Activated naive CD4-positive, alpha-beta T cell treated with Interleukin-2 at 50 U/mL for 16 hours (primary cell): Measurements from ENCODE around the gene RPL23.

ENCODE experiments used
- DNase-seq: peaks from one replicate; pipeline ENCODE4 v3.0.0-alpha.2; 2020

RPL23 gene

DNA sequence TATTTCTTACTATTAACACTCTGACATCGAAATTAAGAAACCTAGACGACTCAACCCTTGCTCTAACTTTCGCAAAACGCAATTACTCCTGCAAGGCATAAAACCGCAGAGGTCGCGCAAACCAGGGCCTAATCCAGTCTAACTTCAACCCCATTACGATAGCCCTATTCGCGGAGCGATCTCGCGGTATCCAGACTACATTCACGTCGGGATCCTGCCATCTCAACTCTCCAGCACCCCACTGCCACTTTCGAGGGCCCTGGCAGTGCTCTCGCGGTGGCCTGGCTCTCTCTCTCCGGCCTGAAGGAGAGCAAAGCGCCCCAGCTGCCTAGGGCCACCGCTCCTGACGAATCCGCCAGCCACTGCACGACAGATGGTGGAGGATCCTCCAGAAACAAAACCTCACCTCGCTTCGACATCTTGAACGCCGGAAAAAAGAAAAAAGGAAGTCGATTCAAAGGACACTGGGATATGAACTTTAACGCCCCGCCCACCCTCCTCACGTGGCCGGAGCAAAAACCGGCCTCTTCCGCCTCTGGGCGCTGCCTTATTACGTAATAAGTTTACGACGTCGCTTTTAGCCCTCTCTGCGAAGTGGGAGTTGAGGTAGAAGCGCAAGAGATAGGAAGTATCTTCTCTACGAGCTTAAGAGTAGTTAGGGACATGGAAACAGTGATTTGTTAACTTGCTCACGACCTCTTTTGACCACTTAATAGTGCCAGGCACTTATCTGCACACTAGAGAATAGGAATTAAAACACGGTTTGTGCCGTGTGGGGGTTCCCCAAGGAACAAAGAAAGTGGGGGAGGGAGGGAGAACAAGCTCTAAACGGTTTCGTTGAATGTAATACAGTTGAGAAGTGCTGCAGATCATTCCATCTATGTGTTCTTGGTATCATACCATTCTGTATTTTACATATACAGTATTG, at the start of gene RPL23:
Gene RPL23 (minus strand): TSS at position 430 of the 928 bp plus-strand sequence. CDS start 11 bp downstream, at position 419.
- peak; percentile 91 for DNase-seq

DNA sequence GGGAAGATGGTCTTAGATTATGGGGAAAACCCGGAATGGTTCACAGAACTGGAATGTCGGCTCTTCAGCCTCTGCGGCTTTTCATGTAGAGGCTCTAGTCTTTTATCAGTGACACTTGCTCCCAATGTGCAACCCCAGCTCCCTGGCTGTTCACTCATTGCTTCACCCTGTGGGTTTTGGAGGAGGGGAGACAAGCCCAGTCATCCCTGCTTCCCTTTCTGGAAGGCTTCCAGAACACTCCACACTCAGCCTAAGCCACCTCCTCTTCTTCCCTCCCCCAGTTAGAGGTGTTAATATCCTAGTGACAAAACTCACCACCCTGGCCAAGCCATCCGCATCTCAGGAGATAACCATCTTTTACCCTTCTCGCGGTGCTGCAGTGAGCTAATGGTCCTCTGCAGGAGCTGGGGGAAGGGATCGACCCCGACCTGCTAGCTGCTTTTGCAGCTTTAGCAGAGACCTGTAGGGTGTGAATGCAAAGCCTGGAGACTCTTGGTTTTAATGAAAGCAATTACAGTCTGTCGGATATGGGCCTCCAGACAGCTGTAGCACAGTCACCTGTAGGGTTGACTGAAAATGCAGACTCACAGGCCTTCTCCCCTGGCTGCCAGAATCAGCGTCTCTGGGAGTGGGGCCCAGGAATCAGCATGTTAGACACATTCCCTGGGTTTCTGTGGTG, 47.6 kb upstream of the RPL23 start:
- DNase-seq, result peak; percentile 19

DNA sequence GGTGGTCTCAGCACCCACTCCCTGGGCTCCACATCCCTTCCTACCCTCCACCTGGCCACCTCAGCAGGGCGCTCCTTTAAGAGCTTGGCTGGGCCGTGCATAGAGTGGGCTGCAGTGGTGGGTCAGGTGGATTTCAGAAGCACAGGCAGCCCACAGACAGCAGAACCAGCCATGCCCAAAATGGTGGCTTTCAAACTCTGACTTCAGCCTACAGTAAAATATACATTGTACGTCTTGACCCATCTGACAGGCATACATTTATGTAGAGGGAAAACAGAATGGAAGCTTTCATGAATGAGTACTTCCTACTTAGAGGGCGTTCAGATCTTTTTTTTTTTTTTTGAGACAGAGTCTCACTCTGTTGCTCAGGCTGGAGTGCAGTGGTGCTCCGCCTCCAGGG, 45.9 kb upstream of the RPL23 start:
- DNase-seq, result no peak

DNA sequence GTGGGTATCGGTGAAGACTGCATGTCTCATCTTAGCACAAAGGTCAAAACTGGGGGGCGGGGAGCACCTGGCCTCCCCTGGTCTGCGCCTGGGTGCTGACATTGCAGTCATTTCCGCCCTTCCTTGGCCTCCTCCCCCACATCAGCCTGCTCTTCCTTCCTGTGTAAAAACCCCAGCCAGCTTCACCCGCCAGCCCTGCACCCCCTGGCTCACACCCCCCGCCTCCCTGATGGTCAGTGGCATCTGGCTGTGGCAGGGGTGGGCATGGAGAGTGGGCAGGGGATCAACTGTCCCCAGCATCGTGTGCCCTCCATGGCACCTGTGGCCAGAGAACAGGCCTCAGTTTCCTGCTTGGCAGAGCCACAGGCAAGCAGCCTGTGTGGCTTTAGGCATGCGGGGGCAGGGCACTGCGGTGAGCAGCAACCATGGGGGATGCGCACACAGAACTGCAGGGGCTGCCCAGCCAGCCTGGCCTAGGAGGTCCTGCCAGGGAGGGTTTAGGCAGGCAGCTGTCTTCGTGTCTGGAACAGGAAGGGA, 45.4 kb upstream of the RPL23 start:
- peak; percentile 87 for DNase-seq

DNA sequence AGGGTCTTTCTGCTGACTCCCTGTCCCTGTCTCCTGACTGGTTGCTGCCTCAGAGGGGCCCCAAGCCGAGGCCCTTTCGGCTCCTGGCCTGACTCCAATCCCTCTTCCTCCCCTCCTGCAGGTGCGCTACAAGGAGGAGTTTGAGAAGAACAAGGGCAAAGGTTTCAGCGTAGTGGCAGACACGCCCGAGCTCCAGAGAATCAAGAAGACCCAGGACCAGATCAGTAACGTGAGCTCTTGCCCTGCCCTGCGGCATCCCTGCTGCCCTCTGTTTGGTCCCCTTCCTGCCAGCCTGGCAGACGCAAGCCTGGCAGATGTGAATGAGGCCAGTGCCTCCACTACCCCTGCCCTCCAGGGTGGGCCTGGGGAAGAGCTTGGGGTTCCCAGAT, 44.8 kb upstream of the RPL23 start:
- DNase-seq, result no peak

DNA sequence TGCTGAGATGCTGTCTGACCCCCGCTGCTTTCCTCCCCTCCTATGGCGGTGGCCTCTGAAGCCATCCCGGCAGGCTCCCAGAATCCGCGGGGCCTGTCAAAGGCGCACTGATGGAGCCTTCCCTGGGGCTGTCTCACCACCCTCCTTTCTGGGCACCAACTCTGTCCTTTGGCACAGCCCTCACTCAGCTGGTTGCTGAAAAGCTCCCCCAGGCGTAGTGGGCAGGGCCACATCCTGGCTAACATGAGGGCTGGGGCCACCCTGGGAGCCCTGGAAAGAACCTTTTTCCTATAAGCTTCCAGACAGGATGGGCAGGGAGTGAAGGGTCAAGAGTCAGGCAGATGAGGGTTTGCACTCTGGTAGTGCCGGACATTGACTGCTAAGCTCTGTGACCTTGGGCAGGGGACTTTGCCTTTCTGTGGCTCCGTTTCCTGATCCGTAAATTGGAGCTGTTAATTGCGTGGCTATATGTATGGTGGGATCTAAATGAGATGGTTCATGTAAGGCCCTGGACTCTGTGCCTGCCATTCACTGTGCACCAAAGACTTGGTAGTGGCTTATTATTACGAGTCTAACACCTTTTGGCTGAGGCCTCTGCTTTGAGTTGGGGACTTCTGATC, 44.3 kb upstream of the RPL23 start:
- DNase-seq, result no peak

DNA sequence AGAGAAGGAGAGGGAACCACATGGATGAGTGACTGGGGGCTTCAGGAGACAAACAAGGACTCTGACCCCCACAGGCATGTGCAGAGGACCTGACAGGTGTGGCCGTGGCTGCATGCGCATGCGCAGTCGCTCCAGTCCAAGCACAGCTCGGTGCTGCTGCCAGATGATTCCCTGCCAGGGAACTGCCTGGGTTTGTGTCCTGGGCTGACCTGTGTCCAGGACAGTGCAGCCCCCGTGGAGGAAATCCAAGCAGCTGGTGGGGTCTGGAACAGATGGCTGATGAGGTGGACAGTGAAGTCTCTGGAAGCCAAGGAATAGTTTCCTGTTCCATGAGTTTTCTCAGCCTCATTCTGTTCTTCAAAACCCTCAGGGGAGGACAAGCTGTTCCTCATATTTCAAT, 43.7 kb upstream of the RPL23 start:
- DNase-seq, result no peak

DNA sequence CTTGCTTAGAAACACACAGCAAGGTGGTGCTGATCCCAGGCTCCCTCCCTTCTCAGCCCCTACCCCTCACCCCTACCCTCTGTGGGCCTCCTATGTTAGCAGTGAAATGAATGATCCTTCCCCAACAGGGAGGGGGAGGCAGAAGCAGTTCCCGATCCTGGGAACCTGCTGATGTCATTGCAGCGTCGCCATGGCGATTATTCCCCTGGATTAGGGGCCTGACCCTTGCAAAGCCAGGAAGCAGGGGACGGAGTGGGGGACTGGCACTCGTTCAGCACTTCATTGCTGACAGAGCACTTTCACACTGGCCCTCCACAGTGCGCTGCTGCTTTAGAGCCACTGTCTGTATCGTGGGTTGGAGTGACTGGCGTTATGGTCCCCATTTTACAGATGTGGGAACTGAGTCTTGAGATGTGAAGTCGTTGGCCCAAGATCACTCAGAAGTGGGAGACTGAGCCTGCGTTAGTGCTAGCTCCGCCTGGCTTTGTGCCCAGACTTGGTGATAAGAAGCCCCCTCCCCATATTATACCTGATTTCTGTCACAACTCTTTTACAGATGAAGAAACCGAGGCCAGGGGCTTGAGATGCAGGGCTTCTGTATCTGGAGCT, 42.9 kb upstream of the RPL23 start:
- DNase-seq, result no peak

DNA sequence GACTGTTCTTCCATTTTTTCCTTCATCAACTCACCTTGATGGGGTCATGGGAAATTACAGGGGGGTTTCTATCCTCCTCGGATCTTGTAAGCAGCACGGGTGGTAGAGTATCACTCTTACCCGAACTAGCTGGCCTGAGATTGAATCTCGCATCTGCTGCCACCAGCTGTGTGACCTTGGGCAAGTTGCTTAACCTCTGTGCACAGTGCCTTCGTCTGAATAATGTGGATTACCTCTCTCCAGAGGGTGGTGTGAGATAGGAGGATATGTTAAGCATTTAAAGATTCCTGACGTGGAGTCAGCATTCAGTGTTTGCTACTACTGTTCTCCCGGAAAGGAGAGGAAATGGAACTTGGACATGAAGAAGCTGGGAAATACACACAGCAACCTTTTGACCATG, 40.8 kb upstream of the RPL23 start:
- no peak for DNase-seq

DNA sequence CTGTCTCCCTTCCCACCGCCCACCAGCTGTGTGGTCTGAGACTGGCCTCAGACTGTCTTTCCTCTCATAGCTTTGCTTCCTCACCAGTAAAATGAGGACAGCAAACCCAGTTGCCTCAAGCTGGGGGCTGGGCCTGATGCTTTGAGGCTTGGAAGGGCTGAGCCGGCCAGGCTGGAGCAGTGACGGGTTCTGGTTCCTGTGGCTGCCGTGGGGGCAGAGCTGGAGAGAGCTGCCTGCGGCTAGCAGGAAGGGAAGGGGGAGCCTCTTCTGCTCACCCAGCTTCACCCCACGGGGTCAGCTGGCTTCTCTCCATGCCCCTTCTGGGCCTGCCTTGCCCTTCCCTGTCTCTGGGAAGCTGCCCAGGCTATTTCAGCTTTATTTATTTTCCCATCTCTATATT, 40.1 kb upstream of the RPL23 start:
- DNase-seq, result peak; percentile 35

DNA sequence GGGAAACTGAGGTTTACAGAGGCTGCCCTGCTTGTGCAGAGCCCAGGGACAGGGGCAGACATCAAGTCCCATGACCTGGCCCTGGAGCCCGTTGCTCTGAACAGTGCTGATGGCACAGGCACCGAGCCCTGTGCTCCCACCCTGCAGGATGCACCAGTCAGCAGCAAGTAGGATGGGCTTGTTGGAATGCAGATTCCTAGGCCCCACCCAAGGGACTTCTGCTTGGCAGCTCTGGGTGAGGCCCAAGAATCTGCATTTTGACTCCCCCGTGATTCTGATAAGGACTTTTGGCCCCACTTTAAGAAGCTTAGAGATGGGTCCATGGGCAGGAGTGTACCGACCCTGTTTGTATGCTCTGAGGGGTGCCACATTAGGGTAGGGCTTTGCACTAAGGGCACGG, 39.6 kb upstream of the RPL23 start:
- no peak for DNase-seq

DNA sequence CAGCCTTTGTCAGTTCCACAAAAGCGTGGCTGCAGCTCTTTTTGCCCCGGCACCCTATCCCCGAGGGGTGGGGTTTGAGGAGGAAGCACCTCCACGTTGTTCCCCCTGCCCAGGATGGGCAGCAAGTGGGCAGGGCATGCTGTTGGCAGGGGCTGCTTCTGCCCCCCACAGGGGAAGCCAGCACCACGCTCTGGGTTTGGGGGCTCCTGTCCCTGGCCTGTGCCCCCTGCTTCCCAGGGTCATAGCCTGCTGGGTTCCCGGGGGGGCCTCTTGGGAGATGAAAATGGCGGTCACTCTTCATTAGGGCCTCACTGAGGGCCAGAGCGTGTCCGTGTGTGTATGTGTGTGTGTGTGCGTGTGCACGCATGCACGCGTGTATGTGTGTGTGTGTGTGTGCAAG, 39.1 kb upstream of the RPL23 start:
- no peak for DNase-seq

DNA sequence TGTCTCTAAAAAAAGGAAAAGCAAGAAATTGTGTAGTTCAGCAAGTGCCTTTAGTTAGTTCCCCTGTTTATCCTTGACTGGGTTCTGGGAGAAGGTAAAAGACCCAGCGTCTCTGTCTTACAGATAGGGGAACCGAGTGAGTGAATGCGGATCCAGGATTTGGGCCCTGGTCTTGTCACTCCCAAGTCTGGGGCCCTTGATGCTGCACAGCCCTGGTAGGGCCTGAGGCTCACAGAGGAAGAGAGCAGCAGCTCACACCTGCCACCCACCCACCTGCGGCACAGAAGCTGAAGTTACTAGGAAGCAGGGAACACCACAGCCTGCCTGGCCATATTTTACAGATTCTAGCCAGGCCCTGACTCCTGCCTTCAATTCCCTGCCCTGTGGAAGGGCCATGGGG, 38.6 kb upstream of the RPL23 start:
- no peak for DNase-seq

DNA sequence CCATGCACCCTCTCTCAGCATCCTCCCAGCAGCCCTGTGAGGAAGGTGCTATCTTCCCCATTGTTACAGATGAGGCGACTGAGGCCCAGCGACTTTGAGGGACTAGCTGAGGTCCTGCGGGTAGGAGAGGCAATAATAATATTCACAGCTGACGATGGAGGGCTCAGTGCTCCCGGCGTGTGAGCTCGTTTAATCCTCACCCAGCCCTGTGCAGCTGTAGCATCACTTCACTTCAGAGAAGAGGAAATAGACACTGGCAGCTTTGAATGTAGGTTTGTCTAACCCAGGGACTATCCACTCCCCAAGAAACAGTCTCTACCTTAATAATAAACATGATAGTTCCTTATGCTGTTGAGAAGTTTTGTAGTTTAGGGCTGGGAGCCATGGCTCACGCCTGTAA, 37.9 kb upstream of the RPL23 start:
- DNase-seq, result no peak

DNA sequence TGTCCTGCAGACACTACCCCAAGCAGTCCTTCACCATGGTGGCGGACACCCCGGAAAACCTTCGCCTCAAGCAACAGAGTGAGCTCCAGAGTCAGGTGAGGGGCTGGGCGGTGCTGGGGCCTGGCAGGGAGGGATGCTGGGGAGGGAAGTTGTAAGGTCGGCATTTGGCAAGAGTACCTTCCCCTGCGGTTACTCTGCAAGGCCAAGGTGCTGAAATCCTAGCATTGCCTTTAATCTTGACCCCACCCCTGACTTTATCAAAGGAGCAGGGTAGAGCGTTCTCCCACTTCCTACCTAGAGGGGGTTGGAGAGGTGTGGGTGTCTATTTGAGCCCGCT, 36.9 kb upstream of the RPL23 start:
- no peak for DNase-seq

DNA sequence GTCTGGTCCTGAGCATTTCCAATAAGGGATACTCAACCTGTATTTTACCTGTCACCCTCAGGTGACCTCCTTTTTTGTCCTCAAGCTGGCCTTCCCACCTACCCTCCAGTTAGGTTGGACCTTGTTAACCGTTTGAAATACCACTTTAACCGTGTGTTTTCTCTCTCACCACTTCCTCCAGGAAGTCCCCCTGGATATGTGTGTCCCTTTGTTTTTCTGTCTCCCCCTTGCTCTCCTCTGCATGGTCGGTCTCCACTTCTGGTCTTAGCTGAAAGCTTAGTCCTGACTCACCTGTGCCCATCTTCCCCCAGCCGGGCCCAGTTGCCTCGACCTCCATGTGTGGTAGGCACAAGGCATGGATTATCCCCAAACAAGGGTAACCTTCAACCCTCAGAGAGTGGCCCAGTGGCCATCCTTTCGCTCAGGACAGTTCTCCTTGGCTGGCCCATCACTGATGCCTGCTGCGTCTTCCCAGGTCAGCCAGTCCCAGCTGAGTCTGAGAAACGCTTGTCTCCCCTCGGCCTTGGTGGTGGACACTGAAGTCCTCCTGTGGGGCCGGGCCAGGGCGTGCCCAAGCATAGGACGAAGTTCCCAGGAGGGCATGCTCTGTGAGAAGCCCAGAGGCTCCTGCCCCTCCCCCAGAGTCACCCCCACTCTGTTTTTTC, 36.4 kb upstream of the RPL23 start:
- DNase-seq, result no peak

DNA sequence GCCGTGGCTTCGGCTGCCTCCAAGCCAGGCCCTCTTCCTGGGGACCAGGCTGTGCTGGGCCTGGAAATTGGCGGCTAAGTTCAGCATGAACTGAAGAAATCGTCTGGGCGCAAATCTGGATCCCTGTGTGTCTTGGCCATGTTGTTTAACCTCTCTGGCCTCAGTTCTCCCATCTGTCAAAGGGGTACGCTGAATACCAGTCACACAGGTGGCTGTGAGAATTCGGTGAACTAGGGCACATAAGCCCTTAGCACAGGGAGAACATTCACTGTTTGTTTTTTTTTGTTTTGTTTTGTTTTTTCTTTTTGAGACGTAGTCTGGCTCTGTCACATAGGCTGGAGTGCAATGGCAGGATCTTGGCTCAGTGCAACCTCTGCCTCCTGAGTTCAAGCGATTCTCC, 35.3 kb upstream of the RPL23 start:
- no peak for DNase-seq

DNA sequence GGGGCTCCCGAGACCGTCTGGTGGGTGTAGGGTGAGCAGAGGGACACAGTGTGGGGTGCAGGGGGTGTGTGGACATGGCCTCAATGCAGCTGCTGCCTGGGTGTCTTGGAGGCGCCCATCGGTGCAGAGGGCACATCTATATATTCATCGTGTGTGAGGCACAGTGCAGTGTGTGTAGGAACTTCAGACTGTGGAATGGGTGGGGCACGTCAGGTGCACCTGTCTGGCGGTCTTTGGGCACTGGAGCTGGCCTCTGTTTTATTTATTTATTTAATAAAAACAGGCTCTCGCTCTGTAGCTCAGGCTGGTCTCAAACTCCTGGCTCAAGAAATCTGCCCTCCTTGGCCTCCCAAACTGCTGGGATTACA, 33.1 kb upstream of the RPL23 start:
- DNase-seq, result no peak

DNA sequence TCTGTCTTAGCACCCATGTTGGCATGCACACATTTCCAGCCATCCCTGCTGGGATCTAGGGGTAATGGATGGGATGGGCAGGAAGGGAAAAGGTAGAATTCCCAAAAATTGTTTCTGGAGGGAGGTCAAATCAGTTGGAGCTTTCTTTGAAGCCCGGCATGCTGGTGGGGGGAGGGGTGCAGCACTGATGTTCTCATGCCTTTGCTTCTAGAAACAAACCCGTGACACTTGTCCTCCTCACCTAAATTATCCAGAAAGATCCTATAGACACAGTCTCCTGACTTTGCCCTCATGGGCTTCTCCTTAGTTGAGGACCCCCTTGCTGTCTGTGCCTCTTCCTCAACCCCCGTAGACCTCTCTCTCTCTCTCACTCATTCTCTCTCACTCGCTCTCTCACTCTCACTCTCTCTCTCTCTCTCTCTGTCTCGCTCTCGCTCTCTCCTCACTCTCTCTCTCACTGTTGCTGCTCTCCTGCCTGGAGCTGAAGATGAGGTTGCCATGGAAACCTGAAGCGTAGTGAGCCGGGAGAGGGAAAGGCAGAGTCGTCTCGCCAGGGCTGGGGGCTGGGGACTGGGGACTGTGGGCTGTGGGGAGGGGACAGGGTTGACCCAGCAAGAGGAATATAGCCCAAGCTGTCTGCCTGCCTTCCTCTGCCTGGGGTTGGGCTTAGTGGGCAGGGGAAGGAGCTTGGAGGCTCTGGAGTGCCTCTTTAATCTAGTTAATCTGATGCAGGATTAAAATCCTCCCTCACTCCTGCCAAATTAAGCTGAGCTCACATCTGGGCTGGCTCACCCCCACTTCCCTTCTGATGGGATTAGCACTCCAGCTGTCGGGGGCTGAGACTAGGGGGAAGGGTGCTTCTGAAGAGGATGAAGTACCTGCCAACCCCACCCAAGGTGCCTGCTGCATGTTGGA, 32.5 kb upstream of the RPL23 start:
- no peak for DNase-seq

DNA sequence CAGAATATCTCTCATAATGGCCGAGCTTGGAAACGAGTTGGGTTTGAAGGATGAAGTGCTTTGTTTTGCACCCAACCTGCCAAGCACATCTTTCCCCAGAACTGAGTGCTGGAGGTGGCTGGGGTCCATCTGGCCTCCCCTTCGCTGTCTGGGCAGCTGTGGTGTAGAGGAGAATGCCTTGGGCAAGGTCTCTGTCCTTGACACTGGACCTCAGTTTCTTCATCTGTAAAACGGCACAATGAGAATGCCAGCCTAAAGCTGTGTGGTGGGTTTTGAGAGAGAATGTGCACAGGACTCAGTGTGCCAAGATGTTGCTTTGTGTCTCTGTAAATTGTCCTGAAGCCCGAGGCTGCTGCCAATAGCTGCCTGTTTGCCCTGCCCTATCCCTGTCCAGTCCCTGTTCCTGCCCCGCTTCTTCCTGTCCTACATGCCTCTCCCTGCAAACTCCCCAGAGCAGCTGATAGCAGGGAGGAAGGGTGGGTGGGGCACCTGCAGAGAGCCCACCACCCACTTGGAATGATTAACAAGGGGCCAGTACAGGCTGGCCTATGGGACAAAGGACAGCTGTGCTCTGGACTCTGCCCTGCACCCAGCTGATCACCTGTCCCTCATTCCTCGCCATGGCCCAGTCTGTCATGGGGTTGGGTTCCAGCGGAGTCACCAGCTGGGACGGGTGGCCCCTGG, 31.7 kb upstream of the RPL23 start:
- DNase-seq, result no peak
